Liver (tissue), 3 donors: Measurements from ENCODE around the gene ZNF831.

Experiments
- ATF3 ChIP-seq: IDR thresholded peaks from 2 replicates; pipeline ENCODE4 v1.6.1; 2016; ENCODE audit warnings: antibody characterized with exemption
- CTCF ChIP-seq: fragments of 150-350 bp; IDR thresholded peaks from 2 replicates; pipeline ENCODE4 v1.5.1; 2017; ENCODE audit warnings: improper control_type of control experiment, low read depth, low read length; ENCODE audit not compliant: missing input control
- GABPA ChIP-seq, 2 donors: IDR thresholded peaks in 1 of 2; conservative IDR thresholded peaks in 1 of 2; 2 replicates each; pipeline ENCODE4 v1.6.1; 2016; ENCODE audit warnings: antibody characterized with exemption in 2 of 2, mild to moderate bottlenecking in 1 of 2, moderate library complexity in 1 of 2
- RAD21 ChIP-seq, 2 donors: IDR thresholded peaks; 2 replicates each; pipeline ENCODE4 v1.6.1; 2016; ENCODE audit warnings: antibody characterized with exemption in 2 of 2, mild to moderate bottlenecking in 2 of 2
- REST ChIP-seq: IDR thresholded peaks from 2 replicates; pipeline ENCODE4 v1.6.1; 2016; ENCODE audit warnings: antibody characterized with exemption, mild to moderate bottlenecking
- TAF1 ChIP-seq: conservative IDR thresholded peaks from 2 replicates; pipeline ENCODE4 v1.6.1; 2016; ENCODE audit warnings: antibody characterized with exemption, mild to moderate bottlenecking
- YY1 ChIP-seq: IDR thresholded peaks from 2 replicates; pipeline ENCODE4 v1.6.1; 2016; ENCODE audit warnings: antibody characterized with exemption, mild to moderate bottlenecking
- ZBTB33 ChIP-seq: IDR thresholded peaks from 2 replicates; pipeline ENCODE4 v1.6.1; 2016; ENCODE audit warnings: antibody characterized with exemption
- donor health status: healthy.
- donor health status: healthy.

GRCh38 chr20:59122566-59122919 is 41.1 kb upstream of the ZNF831 start:
- no peak for TF ChIP-seq CTCF
- TF ChIP-seq ATF3, result no peak
- TF ChIP-seq GABPA (IDR thresholded peaks at IDR 0.05 in 1 of 2, conservative IDR thresholded peaks at IDR 0.05 in 1 of 2), result no peak
- TF ChIP-seq YY1, result no peak
- TF ChIP-seq REST, result no peak
- TF ChIP-seq TAF1, result no peak
- no peak for TF ChIP-seq ZBTB33
- no peak for TF ChIP-seq RAD21 (IDR thresholded peaks at IDR 0.05)
